GM21786 (cell line): ENCODE data around the gene JARID2.

Source experiments
- ATAC-seq: cut with Tn5 transposase; IDR thresholded peaks from one replicate; pipeline ENCODE4 v1.9.1; 2021; ENCODE audit not compliant: unreplicated experiment

Gene JARID2

DNA sequence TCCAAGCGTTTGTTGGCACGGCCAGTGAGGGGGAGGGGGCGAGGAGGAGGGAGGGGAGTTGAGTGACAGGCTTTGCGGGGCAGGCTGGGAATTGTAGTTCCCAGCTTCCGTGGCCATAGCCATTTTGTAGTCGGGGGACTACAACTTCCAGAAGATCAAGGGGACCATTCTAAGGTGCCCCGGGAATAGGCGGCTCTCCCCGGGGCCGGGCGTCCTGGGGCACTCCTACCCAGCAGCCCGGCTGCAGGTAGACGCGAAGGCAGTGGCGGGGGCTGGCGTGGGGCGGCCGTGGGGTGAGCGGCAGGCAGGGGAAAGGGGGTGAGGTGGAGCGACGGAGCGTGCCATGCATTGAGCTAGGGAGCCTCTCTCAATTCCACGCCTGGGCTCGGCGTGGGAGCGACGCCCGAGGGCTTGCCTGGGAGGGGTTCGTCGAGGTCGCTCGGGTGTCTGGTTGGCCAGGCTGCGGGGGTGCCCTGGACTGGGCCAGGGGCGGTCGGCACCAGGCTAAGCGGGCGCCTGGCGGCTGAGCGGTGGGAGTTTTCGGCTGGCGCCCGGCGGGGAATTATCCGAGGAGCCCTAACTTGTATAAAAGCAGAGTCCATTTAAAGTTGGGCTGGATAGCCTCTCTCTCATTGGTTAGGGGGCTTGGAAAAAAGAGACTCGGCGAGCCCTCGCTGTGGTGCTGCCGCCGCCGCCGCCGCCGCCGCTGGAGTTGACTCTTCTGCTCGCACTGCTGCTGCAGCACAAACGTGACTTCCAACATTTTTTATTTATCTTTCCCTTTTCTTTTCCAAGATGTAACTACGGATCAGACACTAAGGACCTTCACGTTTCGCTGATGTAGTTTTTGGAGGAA lies at the start of gene JARID2:
TSS of gene JARID2 (plus strand) at position 709 of the 856 bp plus-strand sequence. CDS start 471 bp downstream, outside the sequence.
- peak; percentile 48 for ATAC-seq

DNA sequence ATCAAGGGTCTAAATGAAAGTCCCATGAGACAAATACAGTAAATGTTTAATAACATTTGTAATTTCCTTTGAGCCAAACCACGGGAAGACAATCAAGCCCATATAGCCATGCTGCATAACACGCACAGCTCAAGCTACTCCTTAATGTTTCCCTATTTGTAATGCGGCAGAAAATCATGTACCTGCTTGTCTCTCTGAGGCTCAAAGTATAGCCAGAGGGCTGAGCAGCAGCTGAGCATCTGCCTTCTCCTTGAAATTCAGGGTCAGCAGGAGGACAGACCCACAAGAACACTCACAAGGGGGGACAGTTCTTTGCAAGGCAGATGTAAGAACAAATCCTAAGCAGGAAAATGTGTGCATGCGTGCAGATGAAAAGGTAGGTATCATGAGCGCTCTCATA lies 45.8 kb upstream of the JARID2 start:
- ATAC-seq = no peak

DNA sequence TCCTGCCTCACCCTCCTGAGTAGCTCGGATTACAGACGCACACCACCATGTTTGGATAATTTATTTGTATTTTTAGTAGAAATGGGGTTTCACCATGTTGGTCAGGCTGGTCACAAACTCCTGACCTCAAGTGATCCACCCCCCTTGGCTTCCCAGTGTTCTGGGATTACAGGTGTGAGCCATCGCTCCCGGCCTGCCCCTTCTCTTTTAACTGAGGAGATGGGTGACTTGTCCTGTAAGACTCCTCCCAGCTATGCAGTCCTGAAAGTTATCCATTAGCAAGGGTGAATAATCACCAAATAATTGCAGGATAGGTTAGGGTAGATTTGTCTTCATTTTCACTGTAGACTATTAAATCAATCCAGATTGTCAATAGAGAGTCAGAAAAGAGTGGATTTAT lies 40.5 kb upstream of the JARID2 start:
- no peak for ATAC-seq

DNA sequence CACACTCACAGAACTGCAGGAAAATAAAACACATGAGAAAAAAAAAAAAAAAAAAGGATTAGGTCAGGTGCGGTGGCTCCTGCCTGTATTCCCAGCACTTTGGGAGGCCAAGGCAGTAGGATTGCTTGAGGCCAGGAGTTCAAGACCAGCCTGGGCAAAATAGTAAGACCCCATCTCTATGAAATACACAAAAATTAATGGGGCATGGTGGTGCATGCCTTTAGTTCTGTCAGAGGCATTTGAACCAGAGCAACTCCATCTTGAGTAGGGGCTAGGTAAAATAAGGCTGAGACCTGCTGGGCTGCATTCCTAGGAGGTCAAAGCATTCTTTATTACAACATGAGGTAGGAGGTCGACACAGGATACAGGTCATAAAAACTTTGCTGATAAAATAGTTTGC lies 39.0 kb upstream of the JARID2 start:
- ATAC-seq = no peak

DNA sequence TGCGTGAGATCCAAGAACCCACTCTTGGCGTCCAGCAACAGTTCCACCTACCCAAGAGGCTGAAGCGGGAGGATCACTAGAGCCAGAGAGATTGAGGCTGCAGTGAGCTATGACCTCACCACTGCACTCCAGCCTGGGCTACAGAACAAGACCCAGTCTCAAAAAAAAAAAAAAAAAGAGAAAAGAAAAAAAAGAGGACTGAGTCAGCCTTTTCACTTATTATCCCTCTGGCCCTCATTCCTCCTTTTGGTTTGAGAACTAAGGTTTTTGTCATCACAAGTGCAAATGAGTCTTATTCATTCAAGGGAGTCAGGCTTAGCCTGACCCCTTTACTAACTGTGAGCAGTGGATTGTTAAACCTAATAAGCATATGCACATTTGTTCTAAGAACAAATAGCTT lies 37.9 kb upstream of the JARID2 start:
- ATAC-seq = no peak

DNA sequence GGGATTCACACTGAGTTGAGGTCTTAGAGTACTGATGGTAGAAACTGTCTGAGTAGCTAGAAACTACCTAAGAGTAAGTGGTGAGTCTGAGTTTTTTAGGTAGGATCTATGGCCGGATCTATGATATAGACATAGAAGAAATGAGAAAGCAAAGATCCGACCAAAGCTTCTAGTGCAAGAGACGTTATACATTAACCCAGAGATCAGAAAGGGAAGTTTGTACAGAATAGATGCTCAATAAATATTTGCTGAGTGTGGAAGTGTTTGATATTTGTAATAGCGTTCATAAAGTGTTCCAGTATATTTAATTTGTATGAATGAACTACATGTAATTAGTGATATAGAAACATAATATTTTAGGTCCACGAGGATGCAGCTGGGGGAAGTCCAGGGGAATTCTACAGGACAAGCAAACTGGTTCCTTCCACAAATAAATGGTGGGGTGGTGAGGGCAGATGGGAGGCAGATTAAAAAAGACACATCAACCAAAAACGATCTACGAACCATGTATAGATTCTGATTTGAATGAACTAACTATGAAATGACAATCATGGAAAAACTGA lies 31.9 kb upstream of the JARID2 start:
- ATAC-seq = no peak

DNA sequence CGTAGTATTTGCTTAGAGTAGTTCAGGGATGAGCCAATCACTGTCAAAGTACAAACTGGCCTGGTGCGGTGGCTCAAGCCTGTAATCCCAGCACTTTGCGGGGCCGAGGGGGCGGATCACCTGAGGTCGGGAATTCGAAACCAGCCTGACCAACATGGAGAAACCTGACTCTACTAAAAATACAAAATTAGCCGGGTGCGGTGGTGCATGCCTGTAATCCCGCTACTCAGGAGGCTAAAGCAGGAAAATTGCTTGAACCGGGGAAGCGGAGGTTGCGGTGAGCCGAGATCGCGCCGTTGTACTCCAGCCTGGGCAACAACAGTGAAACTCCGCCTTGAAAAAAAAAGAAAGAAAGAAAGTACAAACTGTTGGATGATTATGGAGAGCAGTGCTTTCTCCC lies 27.5 kb upstream of the JARID2 start:
- ATAC-seq = no peak

DNA sequence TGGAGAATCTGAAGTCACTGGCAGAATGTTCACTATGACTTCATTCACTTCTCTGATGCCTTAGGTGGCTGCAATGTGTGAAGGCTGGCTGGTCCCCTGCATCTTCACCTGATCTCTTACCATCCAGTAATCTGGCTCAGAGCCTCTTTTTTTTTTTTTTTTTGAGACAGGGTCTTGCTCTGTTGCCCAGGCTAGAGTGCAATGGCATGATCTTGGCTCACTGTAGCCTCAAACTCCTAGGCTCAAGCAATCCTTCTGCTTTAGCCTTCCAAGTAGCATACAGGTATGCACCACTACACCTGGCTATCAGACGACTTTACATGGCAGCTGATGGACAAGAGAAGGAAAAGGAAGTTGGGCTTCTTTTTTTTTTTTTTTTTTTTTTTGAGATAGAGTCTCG lies 25.8 kb upstream of the JARID2 start:
- no peak for ATAC-seq

DNA sequence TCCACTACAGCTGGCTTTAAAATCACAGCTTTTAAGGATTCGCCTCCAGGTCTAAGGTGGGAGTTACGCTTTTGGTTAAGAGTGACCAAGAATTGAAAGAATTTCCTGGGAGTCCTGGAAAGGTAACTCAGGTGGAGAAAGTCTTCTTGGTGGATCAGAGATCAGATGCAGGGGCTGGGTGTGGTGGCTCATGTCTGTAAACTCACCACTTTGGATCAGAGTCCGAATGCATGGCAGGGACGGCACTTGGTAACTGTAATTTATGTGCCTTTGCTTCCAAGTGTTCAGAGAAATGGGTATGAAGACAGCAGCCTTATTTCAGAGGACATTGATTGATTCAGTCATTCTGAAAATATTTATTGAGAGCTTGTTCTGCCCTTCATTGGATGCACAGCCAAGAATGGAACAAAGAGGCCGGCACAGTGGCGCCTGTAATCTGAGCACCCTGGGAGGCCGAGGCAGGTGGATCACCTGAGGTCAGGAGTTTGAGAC lies 18.0 kb upstream of the JARID2 start:
- ATAC-seq = no peak

DNA sequence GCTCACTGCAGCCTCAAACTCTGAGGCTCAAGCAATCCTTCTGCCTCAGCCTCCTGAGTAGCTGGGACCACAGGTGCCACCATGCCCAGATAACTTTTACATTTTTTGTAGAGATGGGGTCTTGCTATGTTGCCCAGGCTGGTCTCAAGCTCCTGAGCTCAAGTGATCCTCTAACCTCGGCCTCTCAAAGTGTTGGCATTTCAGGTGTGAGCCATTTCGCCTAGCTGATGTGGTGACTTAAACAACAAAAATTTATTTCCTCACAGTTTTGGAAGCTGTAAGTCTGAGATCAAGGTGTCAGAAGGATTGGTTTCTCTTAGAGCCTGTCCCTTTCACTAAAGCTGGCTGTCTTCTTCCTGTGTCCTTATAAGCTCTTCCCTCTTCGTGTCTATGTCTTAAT lies 15.0 kb upstream of the JARID2 start:
- no peak for ATAC-seq

DNA sequence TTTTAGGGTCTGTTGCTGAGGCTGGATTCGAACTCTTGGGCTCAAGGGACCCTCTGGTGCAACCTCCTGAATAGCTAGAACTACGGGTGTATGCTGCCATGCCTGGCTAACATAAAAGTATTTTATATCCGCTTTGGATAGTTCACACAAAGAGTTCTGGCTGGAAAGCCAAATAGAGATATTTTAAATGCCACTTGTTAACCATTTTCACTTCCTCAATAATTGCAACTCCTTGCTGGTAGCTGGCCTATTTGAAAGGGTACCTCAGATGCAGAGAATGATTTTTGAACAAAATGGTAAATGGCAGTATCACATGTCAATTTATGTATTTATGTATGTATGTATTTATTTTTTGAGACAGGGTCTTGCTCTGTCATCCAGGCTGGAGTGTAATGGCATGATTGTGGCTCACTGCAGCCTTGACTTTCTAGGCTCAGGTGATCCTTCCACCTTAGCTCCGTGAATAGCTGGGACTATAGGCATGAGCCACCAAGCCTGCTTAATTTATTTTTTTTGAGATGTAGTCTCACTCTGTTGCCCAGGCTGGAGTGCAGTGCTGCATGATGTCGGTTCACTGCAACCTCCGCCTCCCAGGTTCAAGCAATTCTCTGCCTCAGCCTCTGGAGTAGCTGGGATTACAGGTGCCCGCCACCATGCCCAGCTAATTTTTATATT lies 12.9 kb upstream of the JARID2 start:
- no peak for ATAC-seq

DNA sequence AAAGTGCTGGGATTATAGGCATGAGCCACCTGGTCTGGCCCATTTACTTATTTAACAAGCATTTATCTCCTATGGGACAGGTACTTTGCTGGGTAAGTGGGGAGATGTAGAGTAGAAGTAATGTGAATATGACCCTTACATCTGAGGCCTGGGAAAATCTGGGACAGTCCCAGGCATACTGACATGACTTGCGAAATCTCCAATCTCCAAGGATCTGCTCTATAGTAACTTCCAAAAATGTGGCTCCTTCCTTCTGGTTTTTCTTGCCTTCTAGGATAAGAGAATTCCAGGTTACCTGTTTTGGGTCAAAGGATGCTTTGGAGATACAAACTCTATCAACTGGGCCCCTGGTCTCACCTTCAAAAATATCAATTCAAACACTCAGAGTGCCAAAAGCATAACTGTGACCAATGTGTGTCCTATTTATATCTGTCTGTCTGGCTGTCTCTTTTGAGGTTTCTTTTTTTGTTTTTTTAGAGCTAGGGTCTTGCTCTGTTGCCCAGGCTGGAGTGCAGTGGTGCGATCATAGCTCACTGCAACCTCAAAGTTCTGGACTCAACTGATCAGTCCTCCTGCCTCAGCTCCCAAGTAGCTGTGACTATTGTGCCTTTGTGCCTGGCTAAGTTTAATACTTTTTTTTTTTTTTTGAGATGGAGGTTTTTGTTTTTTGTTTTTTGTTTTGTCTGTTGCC lies 11.7 kb upstream of the JARID2 start:
- no peak for ATAC-seq

DNA sequence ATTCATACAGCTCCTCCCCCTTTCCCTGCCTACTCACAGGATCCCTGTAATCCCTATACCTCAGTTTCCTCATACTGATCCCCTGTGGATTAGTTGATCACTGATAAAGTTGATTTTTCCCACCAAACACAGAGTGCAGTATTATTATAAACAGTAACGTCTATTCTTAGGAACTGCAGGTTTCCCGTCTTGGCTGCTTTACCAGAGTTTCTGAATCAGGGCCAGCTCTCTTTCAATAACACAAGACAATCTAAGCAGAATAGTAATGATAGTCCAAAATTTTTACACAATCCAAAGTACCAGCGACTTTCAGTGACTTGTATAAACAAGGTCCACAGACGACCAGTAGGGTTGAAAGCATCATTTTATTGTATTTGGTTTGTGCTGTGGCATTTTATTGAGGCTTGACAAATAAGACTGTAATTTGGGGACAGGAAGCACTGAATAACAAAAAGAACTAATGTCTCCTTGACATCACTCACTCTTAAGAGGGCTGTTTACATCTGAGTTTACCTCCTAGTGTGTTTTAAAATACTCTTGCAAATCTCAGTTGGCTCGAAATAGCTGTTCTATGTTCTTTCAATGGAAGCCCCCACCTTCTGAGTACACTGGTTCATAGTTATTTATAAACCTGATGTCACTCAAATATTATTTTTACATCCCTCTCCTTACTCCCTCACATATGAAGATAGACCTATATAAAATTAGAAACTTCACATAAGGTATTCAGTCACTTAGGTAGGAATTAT lies 6.1 kb upstream of the JARID2 start:
- no peak for ATAC-seq

DNA sequence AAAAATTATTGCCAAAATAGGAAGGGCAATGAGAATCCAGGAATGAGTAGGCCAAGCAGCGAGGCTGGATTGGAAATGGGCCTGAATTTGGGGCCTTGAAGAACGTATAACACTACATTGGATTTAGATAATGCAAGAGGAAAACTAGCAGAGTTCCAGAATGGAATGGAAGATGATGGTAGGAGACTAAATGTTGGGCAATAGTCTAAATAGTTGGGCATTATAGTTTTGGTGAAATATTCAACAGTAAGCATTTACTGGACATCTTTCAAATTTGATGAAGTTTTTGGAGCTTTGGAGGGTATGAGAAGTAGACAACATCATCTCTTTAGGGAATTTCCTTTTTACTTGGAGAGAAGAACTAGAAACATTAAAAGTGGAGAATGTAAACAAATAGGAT lies 3.4 kb upstream of the JARID2 start:
- ATAC-seq = no peak

DNA sequence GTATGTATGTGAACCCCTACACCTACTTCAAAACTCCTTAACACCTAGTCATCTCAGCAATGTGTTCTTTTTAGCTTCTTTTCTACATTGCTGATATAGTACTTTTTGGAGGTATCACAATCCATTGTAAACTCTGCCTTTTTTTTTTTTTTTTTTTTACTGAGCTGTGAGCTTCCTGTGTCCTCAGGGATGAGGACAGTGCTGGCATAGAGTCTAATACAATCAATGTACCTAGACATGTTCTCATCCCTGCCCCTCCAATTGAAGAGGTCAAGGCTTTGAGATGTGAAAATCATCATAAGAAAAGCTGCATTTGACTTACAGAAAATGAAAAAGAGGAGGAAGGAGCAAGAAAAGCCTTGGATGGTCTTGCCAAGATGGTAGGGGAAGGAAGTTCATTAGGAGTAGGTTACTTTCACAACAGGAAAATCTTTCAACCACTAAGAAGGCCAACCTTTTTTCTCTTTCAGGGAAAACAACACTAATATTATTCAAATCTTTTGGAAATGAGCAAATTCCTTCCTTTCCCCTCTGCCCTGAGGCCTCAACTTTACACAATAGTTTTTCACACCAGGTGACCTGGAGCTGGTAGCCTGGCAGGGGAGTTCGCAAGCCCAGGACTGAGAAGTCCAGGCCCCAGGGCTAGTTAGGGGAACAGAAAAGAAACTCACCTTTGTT lies 2.8 kb upstream of the JARID2 start:
- no peak for ATAC-seq

DNA sequence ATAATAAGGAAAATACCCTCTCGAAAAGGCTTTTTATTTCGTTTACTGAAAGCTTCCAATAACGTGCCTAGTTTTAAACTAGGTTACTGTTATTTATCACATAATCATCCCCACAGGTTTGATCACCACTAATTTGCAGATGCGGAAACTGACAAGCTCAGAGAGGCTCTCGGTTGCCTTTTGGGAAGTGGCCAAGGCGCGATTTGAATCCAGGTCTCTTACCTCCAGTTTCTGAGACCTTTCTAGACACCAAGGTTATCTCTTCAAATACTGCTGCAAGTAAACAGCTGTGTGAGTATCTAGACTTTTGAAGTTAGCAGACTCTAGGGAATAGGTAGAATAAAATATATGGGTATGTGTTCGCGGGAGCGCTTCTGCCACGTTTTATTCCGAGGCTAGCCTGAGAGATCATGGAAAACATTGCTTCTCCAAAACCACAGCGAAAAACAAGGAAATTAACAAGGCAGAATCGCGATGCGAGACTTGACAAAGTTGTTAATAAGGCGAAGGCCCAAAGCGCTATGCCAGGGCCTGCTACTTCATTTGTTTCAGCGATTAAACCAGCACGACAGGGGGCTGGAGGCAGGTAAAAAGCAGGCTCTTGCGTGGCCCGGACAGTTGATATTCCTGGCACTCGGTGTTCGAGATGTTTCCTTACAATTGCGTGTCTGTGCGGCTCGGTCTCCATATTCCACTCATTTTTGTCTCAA lies 1.8 kb upstream of the JARID2 start:
- no peak for ATAC-seq

DNA sequence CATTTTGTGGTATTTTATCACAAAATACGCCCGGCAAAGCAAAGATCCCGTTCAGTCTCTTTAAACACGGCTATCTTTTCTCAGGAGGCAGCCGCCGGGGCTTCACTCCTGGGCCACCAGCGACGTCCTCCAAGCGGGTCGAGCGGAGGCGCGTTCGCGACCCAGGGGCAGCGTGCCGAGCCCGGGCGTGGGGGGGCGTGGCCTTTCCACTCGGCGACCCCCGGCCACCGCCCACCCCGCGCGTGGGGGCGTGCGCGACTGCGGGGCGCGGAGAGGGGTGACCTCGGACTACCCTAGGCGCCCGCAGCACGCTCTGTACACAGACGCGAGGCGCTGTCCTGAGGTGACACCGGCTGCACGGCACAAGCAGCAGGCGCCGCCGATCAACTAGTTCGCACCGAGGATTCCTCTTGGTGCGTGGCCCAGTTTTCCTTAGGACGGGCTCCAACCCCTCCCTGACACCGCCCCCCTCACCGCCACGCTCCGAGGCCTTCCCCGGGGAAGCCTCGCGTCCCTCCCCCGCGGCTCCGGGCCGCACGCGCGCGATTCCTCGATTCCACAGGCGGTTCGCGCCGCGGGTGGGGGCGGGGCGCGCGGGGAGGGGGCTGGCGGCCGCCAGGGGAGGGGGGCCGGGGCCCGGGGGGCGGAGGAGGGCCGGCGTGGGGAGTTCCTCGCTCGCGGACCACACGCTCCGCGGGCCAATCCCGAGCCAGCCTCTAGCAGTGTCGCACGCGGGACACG lies 1.1 kb upstream of the JARID2 start:
- ATAC-seq = peak; percentile 16

DNA sequence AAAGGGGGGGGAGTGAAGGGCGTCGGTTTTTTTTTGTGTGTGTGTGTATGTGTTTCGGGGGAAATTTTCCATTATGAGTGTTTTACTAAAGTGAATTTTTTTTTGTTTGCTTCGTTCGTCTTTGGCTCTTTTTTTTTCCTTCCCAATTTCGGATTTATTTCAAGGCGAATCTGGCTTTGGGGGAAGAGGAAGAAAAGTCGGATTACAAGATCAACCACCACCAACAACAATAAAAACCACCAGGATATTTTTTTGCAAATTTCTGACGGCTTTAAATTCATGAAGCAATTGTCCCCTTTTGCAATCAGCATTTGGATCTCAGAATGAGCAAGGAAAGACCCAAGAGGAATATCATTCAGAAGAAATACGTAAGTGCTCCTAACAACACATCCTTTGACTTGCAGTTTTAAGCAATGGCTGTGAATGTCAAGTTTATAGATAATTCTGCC lies 372 bp downstream of the JARID2 start:
- no peak for ATAC-seq
